ENCODE results near the gene PRIM1.
"Not testable (repeated sequence)": the region's sequence is repeated elsewhere in the genome, so short reads cannot be mapped to it uniquely, and the experiment has no call there.

The PRIM1 gene

GRCh38 chr12:56716933-56717880 lies 34.9 kb downstream of the PRIM1 start:
- no peak for DNase-seq

- no peak for DNase-seq
Measured at GRCh38 chr12:56716458-56716857, 35.7 kb downstream of the PRIM1 start.

- no peak for DNase-seq
Measured at GRCh38 chr12:56715798-56716197, 36.3 kb downstream of the PRIM1 start.

- DNase-seq = no peak
Measured at GRCh38 chr12:56714431-56714929, 37.6 kb downstream of the PRIM1 start.

GRCh38 chr12:56713345-56713744 lies 38.8 kb downstream of the PRIM1 start:
- DNase-seq = no peak

DNA sequence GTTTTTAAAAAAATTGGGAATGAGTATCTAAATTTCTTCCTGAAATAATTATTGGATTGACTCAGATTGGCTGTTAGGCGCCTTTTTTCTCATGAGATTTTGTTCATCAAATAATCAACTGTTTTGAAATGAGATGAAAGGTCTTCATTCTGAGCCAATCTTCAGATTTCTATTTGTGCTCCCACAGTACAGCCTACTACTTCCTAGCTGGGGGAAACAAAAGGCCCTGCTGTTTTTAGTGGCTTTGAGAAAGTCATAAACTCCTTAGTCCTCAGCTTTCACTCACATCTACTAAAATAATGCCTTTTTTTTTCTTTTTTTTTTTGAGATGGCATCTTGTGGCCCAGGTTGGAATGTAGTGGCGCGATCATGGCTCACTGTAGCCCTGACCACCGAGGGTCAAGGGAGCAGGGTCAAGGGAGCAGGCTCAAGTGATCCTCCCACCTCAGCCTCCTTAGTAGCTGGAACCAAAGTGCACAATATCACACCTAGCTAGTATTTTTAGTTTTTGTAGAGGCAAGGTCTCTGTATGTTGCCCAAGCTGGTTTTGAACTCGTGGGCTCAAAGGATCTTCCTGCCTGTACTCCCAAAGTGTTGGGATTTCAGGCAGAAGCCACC lies 42.3 kb downstream of the PRIM1 start:
- no peak for DNase-seq

DNA sequence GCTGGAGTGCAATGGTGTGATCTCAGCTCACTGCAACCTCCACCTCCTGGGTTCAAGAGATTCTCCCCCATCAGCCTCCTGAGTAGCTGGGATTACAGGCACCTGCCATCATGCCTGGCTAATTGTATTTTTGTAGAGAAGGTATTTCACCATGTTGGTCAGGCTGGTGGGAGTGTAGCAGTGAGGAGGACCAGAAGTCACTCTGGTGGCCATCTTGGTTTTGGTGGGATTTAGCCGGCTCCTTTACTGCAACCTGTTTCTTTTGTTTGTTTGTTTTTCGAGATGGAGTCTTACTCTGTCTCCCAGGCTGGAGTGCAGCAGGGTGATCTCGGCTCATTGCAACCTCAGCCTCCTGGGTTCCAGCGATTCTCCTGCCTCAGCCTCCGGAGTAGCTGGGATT lies 47.6 kb downstream of the PRIM1 start:
- not testable (repeated sequence) for DNase-seq

- DNase-seq = no peak
Measured at GRCh38 chr12:56699020-56699661, 53.0 kb downstream of the PRIM1 start.

- DNase-seq = no peak
Measured at GRCh38 chr12:56695327-56696101, 56.6 kb downstream of the PRIM1 start.

GRCh38 chr12:56694161-56694560 lies 58.0 kb downstream of the PRIM1 start:
- no peak for DNase-seq

- no peak for DNase-seq
Measured at GRCh38 chr12:56688846-56689109, 63.3 kb downstream of the PRIM1 start.

- DNase-seq = peak; percentile 98
Measured at GRCh38 chr12:56688129-56688845, 63.8 kb downstream of the PRIM1 start, which contains the start of gene PTGES3. Gene PTGES3, minus strand, starts transcription at chr12:56688284. Its CDS starts 285 bp downstream, at chr12:56687999.

- DNase-seq = peak; percentile 57
Measured at GRCh38 chr12:56687223-56688128, 64.6 kb downstream of the PRIM1 start.

DNA sequence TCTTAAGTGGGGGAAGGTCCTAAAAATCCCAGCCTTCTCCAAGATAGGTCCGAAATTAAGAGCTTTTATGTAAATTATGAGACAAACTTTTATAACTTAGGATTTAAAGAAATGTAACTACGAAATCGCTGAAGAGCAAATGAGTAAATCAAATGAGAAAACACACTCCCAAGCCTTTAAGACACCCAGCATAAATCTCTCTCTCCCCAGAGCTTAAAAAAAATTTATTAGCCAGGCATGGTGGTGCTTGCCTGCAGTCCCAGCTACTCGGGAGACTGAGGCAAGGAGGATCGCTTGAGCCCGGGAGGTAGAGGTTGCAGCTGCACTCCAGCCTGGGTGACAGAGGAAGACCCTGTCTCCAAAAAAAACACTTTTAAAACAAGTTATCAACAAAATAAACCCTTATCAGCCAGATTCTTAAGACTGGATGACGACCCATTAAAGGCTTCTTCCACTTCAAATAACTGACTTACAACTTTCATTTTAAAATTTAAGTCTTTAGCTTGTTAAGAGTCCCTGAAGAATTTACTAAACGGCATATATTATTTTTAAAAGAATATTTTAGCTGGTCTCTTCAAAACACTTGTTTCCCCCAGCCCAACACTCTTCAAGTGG lies 67.3 kb downstream of the PRIM1 start:
- no peak for DNase-seq

GRCh38 chr12:56682323-56682722 lies 69.8 kb downstream of the PRIM1 start:
- no peak for DNase-seq

Measured in stimulated activated CD4-positive, alpha-beta T cell treated with anti-CD3 and anti-CD28 coated beads, Interleukin-12 subunit alpha, Interleukin-12 subunit beta, amount 100 ng/mL, for 4 hours (primary cell).